NCI-H1105 treated with DMSO at 0.1 percent for 48 hours (cell line): ENCODE results near the gene MORN4.
"Not testable (repeated sequence)": the region's sequence is repeated elsewhere in the genome, so short reads cannot be mapped to it uniquely, and the experiment has no call there.

Experiments
- DNase-seq: peaks from one replicate; lab custom pipeline; 2025; lab: John Stamatoyannopoulos, UW

The MORN4 gene

GRCh38 chr10:97640868-97641811 lies 7.8 kb upstream of the MORN4 start:
- no peak for DNase-seq

GRCh38 chr10:97640174-97640867 lies 7.0 kb upstream of the MORN4 start, which contains the start of gene PI4K2A:
PI4K2A (plus strand) TSS chr10:97640671; CDS start chr10:97640743, 72 bp downstream.
- DNase-seq: peak; percentile 92

- not testable (repeated sequence) for DNase-seq
These were observed 5.8 kb upstream of the MORN4 start for GRCh38 chr10:97639090-97639489.

GRCh38 chr10:97635577-97635976 lies 2.3 kb upstream of the MORN4 start:
- DNase-seq: no peak

GRCh38 chr10:97633921-97634320 lies 621 bp upstream of the MORN4 start:
- no peak for DNase-seq

- DNase-seq: no peak
These were observed 2.2 kb downstream of the MORN4 start for GRCh38 chr10:97631098-97631497.

- DNase-seq: no peak
These were observed 4.0 kb downstream of the MORN4 start for GRCh38 chr10:97629289-97629688.

GRCh38 chr10:97628228-97628627 lies 5.1 kb downstream of the MORN4 start:
- DNase-seq: no peak

GRCh38 chr10:97627731-97628130 lies 5.6 kb downstream of the MORN4 start:
- DNase-seq: no peak

GRCh38 chr10:97623277-97623676 lies 10.0 kb downstream of the MORN4 start:
- no peak for DNase-seq

- DNase-seq: no peak
These were observed 14.6 kb downstream of the MORN4 start for GRCh38 chr10:97618733-97619132.

GRCh38 chr10:97618285-97618684 lies 15.0 kb downstream of the MORN4 start:
- DNase-seq: no peak

- DNase-seq: no peak
These were observed 20.9 kb downstream of the MORN4 start for GRCh38 chr10:97612386-97612785.

GRCh38 chr10:97611473-97611872 lies 21.8 kb downstream of the MORN4 start:
- no peak for DNase-seq

GRCh38 chr10:97608991-97609561 lies 24.2 kb downstream of the MORN4 start:
- no peak for DNase-seq

- DNase-seq: no peak
These were observed 26.1 kb downstream of the MORN4 start for GRCh38 chr10:97607095-97607636.

GRCh38 chr10:97601268-97602215 lies 31.8 kb downstream of the MORN4 start:
- no peak for DNase-seq

GRCh38 chr10:97600616-97601015 lies 32.7 kb downstream of the MORN4 start:
- no peak for DNase-seq

GRCh38 chr10:97599272-97599619 lies 34.1 kb downstream of the MORN4 start:
- no peak for DNase-seq

GRCh38 chr10:97598407-97599271 lies 34.7 kb downstream of the MORN4 start:
- DNase-seq: no peak
